ENCODE results near the gene CREB3L2.

Gene CREB3L2

DNA sequence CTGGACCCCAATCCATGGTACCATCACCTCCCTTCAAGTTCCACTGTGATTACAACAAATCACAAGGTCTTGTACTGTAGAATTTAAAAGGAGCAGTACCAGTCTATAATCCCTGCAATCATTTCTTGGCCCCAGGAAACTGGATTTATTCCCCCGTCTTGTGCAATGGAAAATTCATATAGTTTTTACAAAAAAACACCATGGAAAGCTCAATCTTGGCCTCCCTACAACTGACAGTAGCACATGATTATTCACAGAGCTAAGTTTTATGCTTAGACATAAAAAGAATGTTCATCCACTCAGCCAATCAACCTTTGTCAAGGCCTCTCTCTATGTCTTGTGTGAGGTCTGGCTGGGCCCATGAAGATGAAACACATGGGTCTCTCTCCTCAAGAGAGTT is 165.3 kb downstream of the CREB3L2 start (continued):
- TF ChIP-seq, protein P1, sequence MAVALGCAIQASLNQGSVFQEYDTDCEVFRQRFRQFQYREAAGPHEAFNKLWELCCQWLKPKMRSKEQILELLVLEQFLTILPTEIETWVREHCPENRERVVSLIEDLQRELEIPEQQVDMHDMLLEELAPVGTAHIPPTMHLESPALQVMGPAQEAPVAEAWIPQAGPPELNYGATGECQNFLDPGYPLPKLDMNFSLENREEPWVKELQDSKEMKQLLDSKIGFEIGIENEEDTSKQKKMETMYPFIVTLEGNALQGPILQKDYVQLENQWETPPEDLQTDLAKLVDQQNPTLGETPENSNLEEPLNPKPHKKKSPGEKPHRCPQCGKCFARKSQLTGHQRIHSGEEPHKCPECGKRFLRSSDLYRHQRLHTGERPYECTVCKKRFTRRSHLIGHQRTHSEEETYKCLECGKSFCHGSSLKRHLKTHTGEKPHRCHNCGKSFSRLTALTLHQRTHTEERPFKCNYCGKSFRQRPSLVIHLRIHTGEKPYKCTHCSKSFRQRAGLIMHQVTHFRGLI (tag by site-specific recombination; IDR thresholded peaks at IDR 0.05), result no peak
- no peak for TF ChIP-seq ZNF658 (tag by site-specific recombination; IDR thresholded peaks at IDR 0.05)
- no peak for TF ChIP-seq ZNF302 (tag by site-specific recombination; IDR thresholded peaks at IDR 0.05; ENCODE audit: low read depth)
- TF ChIP-seq, protein P2, sequence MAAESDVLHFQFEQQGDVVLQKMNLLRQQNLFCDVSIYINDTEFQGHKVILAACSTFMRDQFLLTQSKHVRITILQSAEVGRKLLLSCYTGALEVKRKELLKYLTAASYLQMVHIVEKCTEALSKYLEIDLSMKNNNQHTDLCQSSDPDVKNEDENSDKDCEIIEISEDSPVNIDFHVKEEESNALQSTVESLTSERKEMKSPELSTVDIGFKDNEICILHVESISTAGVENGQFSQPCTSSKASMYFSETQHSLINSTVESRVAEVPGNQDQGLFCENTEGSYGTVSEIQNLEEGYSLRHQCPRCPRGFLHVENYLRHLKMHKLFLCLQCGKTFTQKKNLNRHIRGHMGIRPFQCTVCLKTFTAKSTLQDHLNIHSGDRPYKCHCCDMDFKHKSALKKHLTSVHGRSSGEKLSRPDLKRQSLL (tag by site-specific recombination; IDR thresholded peaks at IDR 0.05), result no peak

DNA sequence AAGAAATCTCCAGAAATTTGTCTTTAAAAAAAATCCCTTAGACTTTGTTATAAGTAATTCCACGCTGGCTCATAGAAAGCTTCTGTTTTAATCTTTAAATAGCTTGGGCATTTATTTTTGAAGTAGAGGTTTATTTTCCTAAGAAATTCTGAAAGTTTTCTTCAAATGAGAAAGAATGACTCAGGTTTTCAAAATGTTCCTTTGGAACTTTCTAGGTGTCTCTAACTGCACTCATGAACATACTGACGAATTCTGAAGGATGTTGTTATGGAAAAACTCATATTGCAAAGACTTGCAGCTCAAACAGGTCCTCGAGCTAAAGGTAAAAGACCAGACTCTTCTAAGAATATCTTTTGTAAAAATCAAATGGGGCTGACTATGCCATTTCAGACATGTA is 165.8 kb downstream of the CREB3L2 start:
- CTCF ChIA-PET, result no interaction called here
- TF ChIP-seq, protein P3, sequence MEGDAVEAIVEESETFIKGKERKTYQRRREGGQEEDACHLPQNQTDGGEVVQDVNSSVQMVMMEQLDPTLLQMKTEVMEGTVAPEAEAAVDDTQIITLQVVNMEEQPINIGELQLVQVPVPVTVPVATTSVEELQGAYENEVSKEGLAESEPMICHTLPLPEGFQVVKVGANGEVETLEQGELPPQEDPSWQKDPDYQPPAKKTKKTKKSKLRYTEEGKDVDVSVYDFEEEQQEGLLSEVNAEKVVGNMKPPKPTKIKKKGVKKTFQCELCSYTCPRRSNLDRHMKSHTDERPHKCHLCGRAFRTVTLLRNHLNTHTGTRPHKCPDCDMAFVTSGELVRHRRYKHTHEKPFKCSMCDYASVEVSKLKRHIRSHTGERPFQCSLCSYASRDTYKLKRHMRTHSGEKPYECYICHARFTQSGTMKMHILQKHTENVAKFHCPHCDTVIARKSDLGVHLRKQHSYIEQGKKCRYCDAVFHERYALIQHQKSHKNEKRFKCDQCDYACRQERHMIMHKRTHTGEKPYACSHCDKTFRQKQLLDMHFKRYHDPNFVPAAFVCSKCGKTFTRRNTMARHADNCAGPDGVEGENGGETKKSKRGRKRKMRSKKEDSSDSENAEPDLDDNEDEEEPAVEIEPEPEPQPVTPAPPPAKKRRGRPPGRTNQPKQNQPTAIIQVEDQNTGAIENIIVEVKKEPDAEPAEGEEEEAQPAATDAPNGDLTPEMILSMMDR (tag by site-specific recombination; IDR thresholded peaks at IDR 0.05), result no peak
- no peak for TF ChIP-seq ZNF302 (tag by site-specific recombination; IDR thresholded peaks at IDR 0.05; ENCODE audit: low read depth)
- no peak for TF ChIP-seq ZNF529 (tag by site-specific recombination; IDR thresholded peaks at IDR 0.05; ENCODE audit: insufficient replicate concordance)
- TF ChIP-seq ZNF623 (tag by site-specific recombination; IDR thresholded peaks at IDR 0.05), result no peak
- no peak for TF ChIP-seq ZNF184 (tag by site-specific recombination; IDR thresholded peaks at IDR 0.05)
- TF ChIP-seq ZNF658 (tag by site-specific recombination; IDR thresholded peaks at IDR 0.05), result no peak
- no peak for TF ChIP-seq ZNF214 (tag by site-specific recombination; IDR thresholded peaks at IDR 0.05; ENCODE audit: borderline replicate concordance)
- POLR2A ChIA-PET, result no interaction called here

DNA sequence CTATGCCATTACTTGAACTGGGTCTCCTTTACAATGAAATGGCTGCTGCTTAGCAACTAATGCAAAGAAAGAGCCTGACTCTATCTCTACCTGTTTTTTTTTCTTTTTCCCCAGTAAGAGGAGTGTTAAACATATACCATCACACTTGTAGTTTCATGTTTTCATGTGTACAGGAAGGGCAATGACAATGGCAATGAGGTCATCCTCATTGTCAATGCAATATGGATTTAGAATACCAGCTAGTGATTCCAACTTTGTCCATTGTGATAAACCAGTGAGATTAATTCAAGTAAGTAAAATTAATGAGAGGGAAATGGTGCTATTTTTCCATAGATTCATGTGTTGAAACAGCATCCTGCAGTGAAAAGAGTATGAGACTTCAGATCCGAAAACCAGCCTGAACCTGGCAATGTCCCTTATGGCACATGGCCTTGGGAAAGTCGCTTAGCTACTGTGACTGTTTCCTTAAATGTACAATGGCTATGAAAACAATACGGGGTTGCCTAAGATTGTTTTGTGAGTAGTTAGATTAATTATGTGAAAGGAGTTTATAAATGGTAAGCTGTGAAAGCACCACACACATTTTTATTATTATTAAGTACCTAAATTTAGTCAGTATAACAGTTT is 166.3 kb downstream of the CREB3L2 start:
- Histone ChIP-seq H3K27ac (ENCODE audit: extremely low read depth, low read depth, low read length) (no peak overlapping the region), H3K36me3 (ENCODE audit: control insufficient read depth in 2 of 2, insufficient read depth in 1 of 2, low read length in 2 of 2) (no peaks in the 10 kb centered on the region), H3K9me3 (ENCODE audit: control insufficient read depth, insufficient read depth, low read depth, low read length) (no peaks in the 10 kb centered on the region), H3K4me1 (ENCODE audit: control insufficient read depth, insufficient read depth, low read length) (no peaks in the 10 kb centered on the region), H3K4me3 (ENCODE audit: low read depth, low read length) (no peak overlapping the region)
- ChIA-PET CTCF (interaction anchor here (0.7 kb wide), 1 partner anchor 920 kb away, joined by 4 read pairs; no protein-coding TSS in a partner anchor), POLR2A (no interaction called here)
- TF ChIP-seq ZNF214 (tag by site-specific recombination; IDR thresholded peaks at IDR 0.05; ENCODE audit: borderline replicate concordance) (no peak), ZNF335 (tag by site-specific recombination; conservative IDR thresholded peaks at IDR 0.05) (no peak), ZNF747 (tag by site-specific recombination; IDR thresholded peaks at IDR 0.05) (no peak), ZNF174 (tag by site-specific recombination; IDR thresholded peaks at IDR 0.05) (no peak), KLF1 (tag by site-specific recombination; IDR thresholded peaks at IDR 0.05) (no peak), BCL11A (tag by site-specific recombination; IDR thresholded peaks at IDR 0.05; ENCODE audit: low read depth) (no peak), ZBTB21 (tag by site-specific recombination; IDR thresholded peaks at IDR 0.05) (no peak), ZNF561 (tag by site-specific recombination; IDR thresholded peaks at IDR 0.05; ENCODE audit: borderline replicate concordance) (no peak), ZNF341 (tag by site-specific recombination; IDR thresholded peaks at IDR 0.05; ENCODE audit: low read depth) (no peak), BCL11B (tag by site-specific recombination; IDR thresholded peaks at IDR 0.05; ENCODE audit: low read depth) (no peak), ZFP41 (tag by site-specific recombination; IDR thresholded peaks at IDR 0.05; ENCODE audit: borderline replicate concordance) (no peak), ZNF48 (tag by site-specific recombination; IDR thresholded peaks at IDR 0.05) (no peak), ZBTB48 (tag by site-specific recombination; IDR thresholded peaks at IDR 0.05) (no peak), GLI2 (tag by site-specific recombination; IDR thresholded peaks at IDR 0.05; ENCODE audit: borderline replicate concordance, low read depth) (no peak), ZNF670 (tag by site-specific recombination; IDR thresholded peaks at IDR 0.05; ENCODE audit: low read depth) (no peak), ZNF311 (tag by site-specific recombination; IDR thresholded peaks at IDR 0.05; ENCODE audit: borderline replicate concordance) (no peak)
- TF ChIP-seq, protein P4, sequence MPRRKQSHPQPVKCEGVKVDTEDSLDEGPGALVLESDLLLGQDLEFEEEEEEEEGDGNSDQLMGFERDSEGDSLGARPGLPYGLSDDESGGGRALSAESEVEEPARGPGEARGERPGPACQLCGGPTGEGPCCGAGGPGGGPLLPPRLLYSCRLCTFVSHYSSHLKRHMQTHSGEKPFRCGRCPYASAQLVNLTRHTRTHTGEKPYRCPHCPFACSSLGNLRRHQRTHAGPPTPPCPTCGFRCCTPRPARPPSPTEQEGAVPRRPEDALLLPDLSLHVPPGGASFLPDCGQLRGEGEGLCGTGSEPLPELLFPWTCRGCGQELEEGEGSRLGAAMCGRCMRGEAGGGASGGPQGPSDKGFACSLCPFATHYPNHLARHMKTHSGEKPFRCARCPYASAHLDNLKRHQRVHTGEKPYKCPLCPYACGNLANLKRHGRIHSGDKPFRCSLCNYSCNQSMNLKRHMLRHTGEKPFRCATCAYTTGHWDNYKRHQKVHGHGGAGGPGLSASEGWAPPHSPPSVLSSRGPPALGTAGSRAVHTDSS (tag by site-specific recombination; IDR thresholded peaks at IDR 0.05), result no peak
- TF ChIP-seq, protein P5, sequence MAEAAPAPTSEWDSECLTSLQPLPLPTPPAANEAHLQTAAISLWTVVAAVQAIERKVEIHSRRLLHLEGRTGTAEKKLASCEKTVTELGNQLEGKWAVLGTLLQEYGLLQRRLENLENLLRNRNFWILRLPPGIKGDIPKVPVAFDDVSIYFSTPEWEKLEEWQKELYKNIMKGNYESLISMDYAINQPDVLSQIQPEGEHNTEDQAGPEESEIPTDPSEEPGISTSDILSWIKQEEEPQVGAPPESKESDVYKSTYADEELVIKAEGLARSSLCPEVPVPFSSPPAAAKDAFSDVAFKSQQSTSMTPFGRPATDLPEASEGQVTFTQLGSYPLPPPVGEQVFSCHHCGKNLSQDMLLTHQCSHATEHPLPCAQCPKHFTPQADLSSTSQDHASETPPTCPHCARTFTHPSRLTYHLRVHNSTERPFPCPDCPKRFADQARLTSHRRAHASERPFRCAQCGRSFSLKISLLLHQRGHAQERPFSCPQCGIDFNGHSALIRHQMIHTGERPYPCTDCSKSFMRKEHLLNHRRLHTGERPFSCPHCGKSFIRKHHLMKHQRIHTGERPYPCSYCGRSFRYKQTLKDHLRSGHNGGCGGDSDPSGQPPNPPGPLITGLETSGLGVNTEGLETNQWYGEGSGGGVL (tag by site-specific recombination; IDR thresholded peaks at IDR 0.05), result no peak

More for the DNA sequence above, 165.8 kb downstream of the CREB3L2 start:
- no peaks in the 10 kb centered on the region for H3K4me1 ChIP-seq (ENCODE audit: control insufficient read depth, insufficient read depth, low read length)
- H3K9me3 ChIP-seq (ENCODE audit: control insufficient read depth, insufficient read depth, low read depth, low read length), result no peaks in the 10 kb centered on the region
- no peak overlapping the region for H3K27ac ChIP-seq (ENCODE audit: extremely low read depth, low read depth, low read length)
- H3K4me3 ChIP-seq (ENCODE audit: low read depth, low read length), result no peak overlapping the region
- no peaks in the 10 kb centered on the region for H3K36me3 ChIP-seq (ENCODE audit: control insufficient read depth in 2 of 2, insufficient read depth in 1 of 2, low read length in 2 of 2)
